GM23338 (cell line): Measurements from ENCODE around the gene MRNIP. TPM values are rescaled to one million over a fixed set of nuclear protein-coding genes. Genes with fewer than 3 reads are reported as not detected.

ENCODE experiments used
- ATAC-seq: fragments of 200-7000 bp; cut with Tn5 transposase; 3 replicates; pipeline ENCODE4 v1.9.1; 2020
- DNase-seq: peaks from one replicate; pipeline ENCODE4 v3.0.0-alpha.2; 2015; ENCODE audit warnings: low spot score
- H2AFZ ChIP-seq: fragments of 200-600 bp; sonication (generic); 2 replicates; pipeline ENCODE4 v1.8.0; 2016; ENCODE audit warnings: antibody characterized with exemption, mild to moderate bottlenecking, moderate library complexity
- H3F3A ChIP-seq: fragments of 200-600 bp; sonication (generic); replicated peaks from 2 replicates; pipeline ENCODE4 v1.8.0; 2017; ENCODE audit warnings: antibody characterized with exemption, mixed run types, low read depth
- H3K27ac ChIP-seq: fragments of 200-600 bp; sonication (generic); 2 replicates; pipeline ENCODE4 v1.6.1; 2016; ENCODE audit warnings: low read depth
- H3K27me3 ChIP-seq: fragments of 200-600 bp; sonication (generic); 2 replicates; pipeline ENCODE4 v1.8.0; 2016; ENCODE audit warnings: mild to moderate bottlenecking, mixed run types, moderate library complexity; ENCODE audit not compliant: insufficient read depth
- H3K36me3 ChIP-seq: fragments of 200-600 bp; sonication (generic); 2 replicates; pipeline ENCODE4 v1.8.0; 2016; ENCODE audit warnings: mild to moderate bottlenecking; ENCODE audit not compliant: insufficient read depth
- H3K4me1 ChIP-seq: fragments of 200-600 bp; sonication (generic); 2 replicates; pipeline ENCODE4 v1.8.0; 2016; ENCODE audit warnings: mild to moderate bottlenecking, moderate library complexity; ENCODE audit not compliant: insufficient read depth
- H3K4me2 ChIP-seq: fragments of 200-600 bp; sonication (generic); 2 replicates; pipeline ENCODE4 v1.7.1; 2017; ENCODE audit warnings: mixed run types
- H3K4me3 ChIP-seq: fragments of 200-600 bp; sonication (generic); 2 replicates; pipeline ENCODE4 v1.6.1; 2016; ENCODE audit warnings: mixed run types
- H3K79me2 ChIP-seq: fragments of 200-600 bp; sonication (generic); replicated peaks from 2 replicates; pipeline ENCODE4 v1.8.0; 2017; ENCODE audit warnings: mild to moderate bottlenecking; ENCODE audit not compliant: insufficient read depth
- H3K9me2 ChIP-seq: fragments of 200-600 bp; sonication (generic); 2 replicates; pipeline ENCODE4 v1.8.0; 2017; ENCODE audit not compliant: insufficient read depth
- H4K20me1 ChIP-seq: fragments of 200-600 bp; sonication (generic); replicated peaks from 2 replicates; pipeline ENCODE4 v1.8.0; 2017; ENCODE audit warnings: mild to moderate bottlenecking; ENCODE audit not compliant: insufficient read depth
- H3K27ac Mint-ChIP-seq: 2 replicates; pipeline ENCODE4 v1.8.0; 2020; ENCODE audit warnings: inconsistent platforms, mild to moderate bottlenecking, moderate library complexity, mixed read lengths
- H3K27me3 Mint-ChIP-seq: 3 replicates; pipeline ENCODE4 v1.8.0; 2022; ENCODE audit warnings: low read depth, mild to moderate bottlenecking, moderate library complexity, mixed read lengths, inconsistent platforms; ENCODE audit not compliant: insufficient read depth, poor library complexity
- H3K36me3 Mint-ChIP-seq: 3 replicates; pipeline ENCODE4 v1.8.0; 2021; ENCODE audit warnings: low read depth, mild to moderate bottlenecking, inconsistent platforms, moderate library complexity, mixed read lengths
- H3K4me1 Mint-ChIP-seq: 3 replicates; pipeline ENCODE4 v1.8.0; 2020; ENCODE audit warnings: mild to moderate bottlenecking, inconsistent platforms, mixed read lengths
- H3K4me3 Mint-ChIP-seq: 3 replicates; pipeline ENCODE4 v1.8.0; 2021; ENCODE audit warnings: moderate library complexity, mild to moderate bottlenecking, inconsistent platforms, mixed read lengths
- H3K9me3 Mint-ChIP-seq: 3 replicates; pipeline ENCODE4 v1.8.0; 2020; ENCODE audit warnings: moderate library complexity, mild to moderate bottlenecking, inconsistent platforms, mixed read lengths
- CREB1 ChIP-seq: fragments of 250-450 bp; sonication (Bioruptor Pico); IDR thresholded peaks from 2 replicates; pipeline ENCODE4 v1.5.0; 2020; ENCODE audit warnings: low read depth, mild to moderate bottlenecking, moderate library complexity
- CTCF ChIP-seq, 2 experiments: fragments of 200-600 bp in 1 of 2; sonication (generic) in 1 of 2; conservative IDR thresholded peaks; 2 replicates each; pipeline versions ENCODE4 v1.5.1 to v1.6.1; 2016 to 2017; ENCODE audit warnings: antibody characterized with exemption in 2 of 2, low read depth in 2 of 2, mild to moderate bottlenecking in 2 of 2, moderate library complexity in 1 of 2
- ETS1 ChIP-seq: IDR thresholded peaks from 2 replicates; pipeline ENCODE4 v1.6.1; 2016; ENCODE audit warnings: antibody characterized with exemption
- EZH2 ChIP-seq: fragments of 200-600 bp; sonication (generic); IDR thresholded peaks from one replicate; pipeline ENCODE4 v1.8.0; 2017; ENCODE audit warnings: antibody characterized with exemption, mild to moderate bottlenecking, low read depth; ENCODE audit not compliant: unreplicated experiment
- EZH2phosphoT487 ChIP-seq: fragments of 200-600 bp; sonication (generic); IDR thresholded peaks from one replicate; pipeline ENCODE4 v1.8.1; 2018; ENCODE audit warnings: antibody characterized with exemption; ENCODE audit not compliant: unreplicated experiment
- JUNB ChIP-seq: IDR thresholded peaks from one replicate; pipeline ENCODE4 v1.6.1; 2016; ENCODE audit warnings: antibody characterized with exemption; ENCODE audit not compliant: unreplicated experiment
- NANOG ChIP-seq: IDR thresholded peaks from 2 replicates; pipeline ENCODE4 v1.6.1; 2016; ENCODE audit warnings: antibody characterized with exemption, borderline replicate concordance
- POLR2AphosphoS5 ChIP-seq: IDR thresholded peaks from 2 replicates; pipeline ENCODE4 v1.6.1; 2016; ENCODE audit warnings: antibody characterized with exemption, low read depth
- STAT1 ChIP-seq: IDR thresholded peaks from one replicate; pipeline ENCODE4 v1.6.1; 2016; ENCODE audit warnings: antibody characterized with exemption; ENCODE audit not compliant: unreplicated experiment
- ZNF114 ChIP-seq: fragments of 250-450 bp; sonication (Bioruptor Pico); IDR thresholded peaks from 2 replicates; pipeline ENCODE4 v1.5.0; 2020; ENCODE audit warnings: mild to moderate bottlenecking, moderate library complexity
- ZNF331 ChIP-seq: fragments of 250-450 bp; sonication (Bioruptor Pico); IDR thresholded peaks from 2 replicates; pipeline ENCODE4 v1.5.0; 2020; ENCODE audit warnings: low read depth, mild to moderate bottlenecking, moderate library complexity
- polyA plus RNA-seq: library from polyadenylated mRNA; unstranded; fragments of >200 nt; fragmentation: Nextera tagmentation; extraction: Ambion mirVana; gene quantifications from 2 replicates; pipeline ENCODE4 v1.2.1, GENCODE V29; 2016
- total RNA-seq: library from RNA; depleted of rRNA; stranded (reverse); fragments of >200 nt; shearing (Covaris generic); gene quantifications from 2 replicates; pipeline ENCODE4 v1.2.3, GENCODE V29; 2014
- TF ChIP-seq, protein P1 (sequence below): IDR thresholded peaks from one replicate; pipeline ENCODE4 v1.6.1; 2018; ENCODE audit warnings: antibody characterized with exemption; ENCODE audit not compliant: unreplicated experiment
- TF ChIP-seq, protein P2 (sequence below): fragments of 250-450 bp; sonication (Bioruptor Pico); IDR thresholded peaks from 2 replicates; pipeline ENCODE4 v1.5.0; 2020; ENCODE audit warnings: mild to moderate bottlenecking, moderate library complexity

MRNIP gene
- total and polyA plus RNA-seq, 2 experiments from 2014 or later, result 18.2 to 34.4 TPM

- peaks cover 2% of the 10 kb centered on the region; the same call in 1 of the 3 replicates for H3K4me1 Mint-ChIP-seq
- H3K27me3 ChIP-seq, result no peaks in the 10 kb centered on the region
- peaks cover 10% of the 10 kb centered on the region for H3K79me2 ChIP-seq
- peak; percentile 2; the same call in 1 of the 3 replicates for ATAC-seq
- H3K36me3 Mint-ChIP-seq, result peaks cover 19% of the 10 kb centered on the region
- H3K4me3 ChIP-seq, result peak overlapping the region; percentile 68
- H3K9me2 ChIP-seq, result no peaks in the 10 kb centered on the region
- H3K27ac Mint-ChIP-seq, result no peak overlapping the region
- peaks cover 3% of the 10 kb centered on the region; the same call in 1 of the 2 replicates for H4K20me1 ChIP-seq
- peak; percentile 37 for DNase-seq
- H3K4me1 ChIP-seq, result peaks cover 13% of the 10 kb centered on the region
- TF ChIP-seq JUNB (no peak), CTCF (conservative IDR thresholded peaks at IDR 0.05; ENCODE audit: low read depth in 2 of 2) (no peak), CREB1 (CRISPR knock-in tag) (no peak), POLR2AphosphoS5 (no peak), EZH2 (no peak), EZH2phosphoT487 (no peak), ETS1 (no peak), NANOG (no peak), STAT1 (no peak), ZNF114 (no peak), ZNF331 (CRISPR knock-in tag) (no peak)
- TF ChIP-seq, protein P1, sequence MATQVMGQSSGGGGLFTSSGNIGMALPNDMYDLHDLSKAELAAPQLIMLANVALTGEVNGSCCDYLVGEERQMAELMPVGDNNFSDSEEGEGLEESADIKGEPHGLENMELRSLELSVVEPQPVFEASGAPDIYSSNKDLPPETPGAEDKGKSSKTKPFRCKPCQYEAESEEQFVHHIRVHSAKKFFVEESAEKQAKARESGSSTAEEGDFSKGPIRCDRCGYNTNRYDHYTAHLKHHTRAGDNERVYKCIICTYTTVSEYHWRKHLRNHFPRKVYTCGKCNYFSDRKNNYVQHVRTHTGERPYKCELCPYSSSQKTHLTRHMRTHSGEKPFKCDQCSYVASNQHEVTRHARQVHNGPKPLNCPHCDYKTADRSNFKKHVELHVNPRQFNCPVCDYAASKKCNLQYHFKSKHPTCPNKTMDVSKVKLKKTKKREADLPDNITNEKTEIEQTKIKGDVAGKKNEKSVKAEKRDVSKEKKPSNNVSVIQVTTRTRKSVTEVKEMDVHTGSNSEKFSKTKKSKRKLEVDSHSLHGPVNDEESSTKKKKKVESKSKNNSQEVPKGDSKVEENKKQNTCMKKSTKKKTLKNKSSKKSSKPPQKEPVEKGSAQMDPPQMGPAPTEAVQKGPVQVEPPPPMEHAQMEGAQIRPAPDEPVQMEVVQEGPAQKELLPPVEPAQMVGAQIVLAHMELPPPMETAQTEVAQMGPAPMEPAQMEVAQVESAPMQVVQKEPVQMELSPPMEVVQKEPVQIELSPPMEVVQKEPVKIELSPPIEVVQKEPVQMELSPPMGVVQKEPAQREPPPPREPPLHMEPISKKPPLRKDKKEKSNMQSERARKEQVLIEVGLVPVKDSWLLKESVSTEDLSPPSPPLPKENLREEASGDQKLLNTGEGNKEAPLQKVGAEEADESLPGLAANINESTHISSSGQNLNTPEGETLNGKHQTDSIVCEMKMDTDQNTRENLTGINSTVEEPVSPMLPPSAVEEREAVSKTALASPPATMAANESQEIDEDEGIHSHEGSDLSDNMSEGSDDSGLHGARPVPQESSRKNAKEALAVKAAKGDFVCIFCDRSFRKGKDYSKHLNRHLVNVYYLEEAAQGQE, result no peak
- TF ChIP-seq, protein P2, sequence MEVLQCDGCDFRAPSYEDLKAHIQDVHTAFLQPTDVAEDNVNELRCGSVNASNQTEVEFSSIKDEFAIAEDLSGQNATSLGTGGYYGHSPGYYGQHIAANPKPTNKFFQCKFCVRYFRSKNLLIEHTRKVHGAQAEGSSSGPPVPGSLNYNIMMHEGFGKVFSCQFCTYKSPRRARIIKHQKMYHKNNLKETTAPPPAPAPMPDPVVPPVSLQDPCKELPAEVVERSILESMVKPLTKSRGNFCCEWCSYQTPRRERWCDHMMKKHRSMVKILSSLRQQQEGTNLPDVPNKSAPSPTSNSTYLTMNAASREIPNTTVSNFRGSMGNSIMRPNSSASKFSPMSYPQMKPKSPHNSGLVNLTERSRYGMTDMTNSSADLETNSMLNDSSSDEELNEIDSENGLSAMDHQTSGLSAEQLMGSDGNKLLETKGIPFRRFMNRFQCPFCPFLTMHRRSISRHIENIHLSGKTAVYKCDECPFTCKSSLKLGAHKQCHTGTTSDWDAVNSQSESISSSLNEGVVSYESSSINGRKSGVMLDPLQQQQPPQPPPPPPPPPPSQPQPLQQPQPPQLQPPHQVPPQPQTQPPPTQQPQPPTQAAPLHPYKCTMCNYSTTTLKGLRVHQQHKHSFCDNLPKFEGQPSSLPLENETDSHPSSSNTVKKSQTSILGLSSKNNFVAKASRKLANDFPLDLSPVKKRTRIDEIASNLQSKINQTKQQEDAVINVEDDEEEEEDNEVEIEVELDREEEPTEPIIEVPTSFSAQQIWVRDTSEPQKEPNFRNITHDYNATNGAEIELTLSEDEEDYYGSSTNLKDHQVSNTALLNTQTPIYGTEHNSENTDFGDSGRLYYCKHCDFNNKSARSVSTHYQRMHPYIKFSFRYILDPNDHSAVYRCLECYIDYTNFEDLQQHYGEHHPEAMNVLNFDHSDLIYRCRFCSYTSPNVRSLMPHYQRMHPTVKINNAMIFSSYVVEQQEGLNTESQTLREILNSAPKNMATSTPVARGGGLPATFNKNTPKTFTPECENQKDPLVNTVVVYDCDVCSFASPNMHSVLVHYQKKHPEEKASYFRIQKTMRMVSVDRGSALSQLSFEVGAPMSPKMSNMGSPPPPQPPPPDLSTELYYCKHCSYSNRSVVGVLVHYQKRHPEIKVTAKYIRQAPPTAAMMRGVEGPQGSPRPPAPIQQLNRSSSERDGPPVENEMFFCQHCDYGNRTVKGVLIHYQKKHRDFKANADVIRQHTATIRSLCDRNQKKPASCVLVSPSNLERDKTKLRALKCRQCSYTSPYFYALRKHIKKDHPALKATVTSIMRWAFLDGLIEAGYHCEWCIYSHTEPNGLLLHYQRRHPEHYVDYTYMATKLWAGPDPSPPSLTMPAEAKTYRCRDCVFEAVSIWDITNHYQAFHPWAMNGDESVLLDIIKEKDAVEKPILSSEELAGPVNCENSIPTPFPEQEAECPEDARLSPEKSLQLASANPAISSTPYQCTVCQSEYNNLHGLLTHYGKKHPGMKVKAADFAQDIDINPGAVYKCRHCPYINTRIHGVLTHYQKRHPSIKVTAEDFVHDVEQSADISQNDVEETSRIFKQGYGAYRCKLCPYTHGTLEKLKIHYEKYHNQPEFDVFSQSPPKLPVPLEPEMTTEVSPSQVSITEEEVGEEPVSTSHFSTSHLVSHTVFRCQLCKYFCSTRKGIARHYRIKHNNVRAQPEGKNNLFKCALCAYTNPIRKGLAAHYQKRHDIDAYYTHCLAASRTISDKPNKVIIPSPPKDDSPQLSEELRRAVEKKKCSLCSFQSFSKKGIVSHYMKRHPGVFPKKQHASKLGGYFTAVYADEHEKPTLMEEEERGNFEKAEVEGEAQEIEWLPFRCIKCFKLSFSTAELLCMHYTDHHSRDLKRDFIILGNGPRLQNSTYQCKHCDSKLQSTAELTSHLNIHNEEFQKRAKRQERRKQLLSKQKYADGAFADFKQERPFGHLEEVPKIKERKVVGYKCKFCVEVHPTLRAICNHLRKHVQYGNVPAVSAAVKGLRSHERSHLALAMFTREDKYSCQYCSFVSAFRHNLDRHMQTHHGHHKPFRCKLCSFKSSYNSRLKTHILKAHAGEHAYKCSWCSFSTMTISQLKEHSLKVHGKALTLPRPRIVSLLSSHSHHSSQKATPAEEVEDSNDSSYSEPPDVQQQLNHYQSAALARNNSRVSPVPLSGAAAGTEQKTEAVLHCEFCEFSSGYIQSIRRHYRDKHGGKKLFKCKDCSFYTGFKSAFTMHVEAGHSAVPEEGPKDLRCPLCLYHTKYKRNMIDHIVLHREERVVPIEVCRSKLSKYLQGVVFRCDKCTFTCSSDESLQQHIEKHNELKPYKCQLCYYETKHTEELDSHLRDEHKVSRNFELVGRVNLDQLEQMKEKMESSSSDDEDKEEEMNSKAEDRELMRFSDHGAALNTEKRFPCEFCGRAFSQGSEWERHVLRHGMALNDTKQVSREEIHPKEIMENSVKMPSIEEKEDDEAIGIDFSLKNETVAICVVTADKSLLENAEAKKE, result no peak
- peaks cover 21% of the 10 kb centered on the region for H3F3A ChIP-seq
- H3K4me3 Mint-ChIP-seq, result peak overlapping the region; percentile 83
- H3K27me3 Mint-ChIP-seq, result peaks cover 16% of the 10 kb centered on the region
- H3K9me3 Mint-ChIP-seq, result no peaks in the 10 kb centered on the region
- no peak overlapping the region for H3K27ac ChIP-seq
- H3K4me2 ChIP-seq, result peak overlapping the region; percentile 83
- H3K36me3 ChIP-seq, result no peaks in the 10 kb centered on the region
- no peak overlapping the region; the same call in 1 of the 2 replicates for H2AFZ ChIP-seq
These were observed 47.7 kb upstream of the MRNIP start for GRCh38 chr5:179906294-179906794.
